ENCODE data around the gene FBXO5. TPM values are rescaled to one million over a fixed set of nuclear protein-coding genes. Genes with fewer than 3 reads are reported as not detected.

FBXO5 gene
- total and polyA plus RNA-seq, 2 experiments from 2014 or later: 49.6 to 51.2 TPM

- H3K4me3 Mint-ChIP-seq: no peak overlapping the region
- Histone ChIP-seq H3K36me3 (ENCODE audit: insufficient read depth) (no peaks in the 10 kb centered on the region), H3K27me3 (ENCODE audit: insufficient read depth) (no peaks in the 10 kb centered on the region), H3F3A (replicated peaks; ENCODE audit: low read depth) (no peaks in the 10 kb centered on the region), H4K20me1 (replicated peaks; ENCODE audit: insufficient read depth) (no peaks in the 10 kb centered on the region), H3K4me1 (ENCODE audit: insufficient read depth) (no peaks in the 10 kb centered on the region), H3K27ac (ENCODE audit: low read depth) (no peak overlapping the region), H3K9me2 (ENCODE audit: insufficient read depth) (no peaks in the 10 kb centered on the region), H3K4me3 (no peak overlapping the region), H2AFZ (no peak overlapping the region), H3K4me2 (no peak overlapping the region), H3K79me2 (replicated peaks; ENCODE audit: insufficient read depth) (no peaks in the 10 kb centered on the region)
- H3K27me3 Mint-ChIP-seq (ENCODE audit: insufficient read depth, low read depth, poor library complexity): no peaks in the 10 kb centered on the region
- no peak overlapping the region for H3K27ac Mint-ChIP-seq
- no peaks in the 10 kb centered on the region for H3K9me3 Mint-ChIP-seq
- ATAC-seq (no peak), DNase-seq (ENCODE audit: low spot score) (no peak)
- TF ChIP-seq POLR2AphosphoS5 (IDR thresholded peaks at IDR 0.05; ENCODE audit: low read depth) (no peak), NANOG (IDR thresholded peaks at IDR 0.05; ENCODE audit: borderline replicate concordance) (no peak), ZNF331 (CRISPR knock-in tag; IDR thresholded peaks at IDR 0.05; ENCODE audit: low read depth) (no peak), ZNF462 (CRISPR knock-in tag; IDR thresholded peaks at IDR 0.05) (no peak), EZH2phosphoT487 (IDR thresholded peaks at IDR 0.05; ENCODE audit: unreplicated experiment) (no peak), REST (IDR thresholded peaks at IDR 0.05; ENCODE audit: unreplicated experiment) (no peak), ETS1 (IDR thresholded peaks at IDR 0.05) (no peak), EZH2 (IDR thresholded peaks at IDR 0.05; ENCODE audit: low read depth, unreplicated experiment) (no peak), CTCF (conservative IDR thresholded peaks at IDR 0.05; ENCODE audit: low read depth in 2 of 2) (no peak; a peak in 1 of 4 replicates), JUNB (IDR thresholded peaks at IDR 0.05; ENCODE audit: unreplicated experiment) (no peak), ZNF114 (CRISPR knock-in tag; IDR thresholded peaks at IDR 0.05) (no peak), STAT1 (IDR thresholded peaks at IDR 0.05; ENCODE audit: unreplicated experiment) (no peak), CREB1 (CRISPR knock-in tag; IDR thresholded peaks at IDR 0.05; ENCODE audit: low read depth) (no peak)
- no peaks in the 10 kb centered on the region; the same call in 2 of the 3 replicates for H3K4me1 Mint-ChIP-seq
- no peaks in the 10 kb centered on the region for H3K36me3 Mint-ChIP-seq (ENCODE audit: low read depth)
Measured at GRCh38 chr6:153024709-153025017, 41.8 kb upstream of the FBXO5 start.
